ENCODE measurements around the gene UACA. TPM values are rescaled to one million over a fixed set of nuclear protein-coding genes. Genes with fewer than 3 reads are reported as not detected.

The UACA gene
- total RNA-seq, 2 experiments from 2014 or later = 2.4 to 2.8 TPM

- ChIA-PET CTCF (no interaction called here), POLR2A (no interaction called here)
- peaks cover 5% of the 10 kb centered on the region for H3K27me3 Mint-ChIP-seq
- no peaks in the 10 kb centered on the region for H3K36me3 Mint-ChIP-seq (ENCODE audit: low read depth)
- H3K27ac Mint-ChIP-seq = no peak overlapping the region
- H3K9me3 Mint-ChIP-seq = no peaks in the 10 kb centered on the region
- no peak for ATAC-seq
- no peak overlapping the region for H3K4me3 Mint-ChIP-seq
- peaks cover 13% of the 10 kb centered on the region for H3K4me1 Mint-ChIP-seq (ENCODE audit: low read depth)
- DNase-seq = no peak
- intact Hi-C loops (cut with micrococcal nuclease) = no loop called here
- TF ChIP-seq, protein P1, sequence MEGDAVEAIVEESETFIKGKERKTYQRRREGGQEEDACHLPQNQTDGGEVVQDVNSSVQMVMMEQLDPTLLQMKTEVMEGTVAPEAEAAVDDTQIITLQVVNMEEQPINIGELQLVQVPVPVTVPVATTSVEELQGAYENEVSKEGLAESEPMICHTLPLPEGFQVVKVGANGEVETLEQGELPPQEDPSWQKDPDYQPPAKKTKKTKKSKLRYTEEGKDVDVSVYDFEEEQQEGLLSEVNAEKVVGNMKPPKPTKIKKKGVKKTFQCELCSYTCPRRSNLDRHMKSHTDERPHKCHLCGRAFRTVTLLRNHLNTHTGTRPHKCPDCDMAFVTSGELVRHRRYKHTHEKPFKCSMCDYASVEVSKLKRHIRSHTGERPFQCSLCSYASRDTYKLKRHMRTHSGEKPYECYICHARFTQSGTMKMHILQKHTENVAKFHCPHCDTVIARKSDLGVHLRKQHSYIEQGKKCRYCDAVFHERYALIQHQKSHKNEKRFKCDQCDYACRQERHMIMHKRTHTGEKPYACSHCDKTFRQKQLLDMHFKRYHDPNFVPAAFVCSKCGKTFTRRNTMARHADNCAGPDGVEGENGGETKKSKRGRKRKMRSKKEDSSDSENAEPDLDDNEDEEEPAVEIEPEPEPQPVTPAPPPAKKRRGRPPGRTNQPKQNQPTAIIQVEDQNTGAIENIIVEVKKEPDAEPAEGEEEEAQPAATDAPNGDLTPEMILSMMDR (IDR thresholded peaks at IDR 0.05) = no peak
These were observed 9.0 kb upstream of the UACA start for GRCh38 chr15:70772402-70772801.

DNA sequence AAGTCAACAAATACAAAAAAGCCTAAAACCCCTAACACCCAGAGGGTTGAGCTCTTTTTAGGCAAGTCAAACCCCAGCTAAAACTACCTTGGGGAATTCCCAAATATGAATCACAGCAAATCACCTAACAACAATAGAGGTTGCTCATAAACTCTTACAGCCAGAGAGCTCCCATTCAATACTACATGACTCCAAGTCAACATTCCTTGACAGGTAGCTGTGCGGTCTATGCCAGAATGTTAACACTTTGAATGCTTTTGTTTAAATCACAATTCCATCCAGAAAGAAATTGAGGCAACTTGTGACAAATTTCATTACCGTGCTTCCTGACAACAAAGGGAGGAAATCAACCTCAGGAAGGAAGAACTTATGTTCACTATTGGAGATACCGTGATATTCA, 7.5 kb upstream of the UACA start:
- POLR2A ChIA-PET = no interaction called here
- Mint-ChIP-seq H3K4me3 (no peak overlapping the region), H3K36me3 (ENCODE audit: low read depth) (no peaks in the 10 kb centered on the region), H3K27ac (no peak overlapping the region), H3K9me3 (no peaks in the 10 kb centered on the region), H3K27me3 (peaks cover 5% of the 10 kb centered on the region), H3K4me1 (ENCODE audit: low read depth) (peaks cover 11% of the 10 kb centered on the region)
- CTCF ChIA-PET = interaction anchor here (1.0 kb wide), 1 partner anchor 48 kb away, joined by 7 read pairs; no protein-coding TSS in a partner anchor
- intact Hi-C loops (cut with micrococcal nuclease) = no loop called here
- DNase-seq (no peak), ATAC-seq (no peak)
- TF ChIP-seq, protein P1 (IDR thresholded peaks at IDR 0.05) = no peak

DNA sequence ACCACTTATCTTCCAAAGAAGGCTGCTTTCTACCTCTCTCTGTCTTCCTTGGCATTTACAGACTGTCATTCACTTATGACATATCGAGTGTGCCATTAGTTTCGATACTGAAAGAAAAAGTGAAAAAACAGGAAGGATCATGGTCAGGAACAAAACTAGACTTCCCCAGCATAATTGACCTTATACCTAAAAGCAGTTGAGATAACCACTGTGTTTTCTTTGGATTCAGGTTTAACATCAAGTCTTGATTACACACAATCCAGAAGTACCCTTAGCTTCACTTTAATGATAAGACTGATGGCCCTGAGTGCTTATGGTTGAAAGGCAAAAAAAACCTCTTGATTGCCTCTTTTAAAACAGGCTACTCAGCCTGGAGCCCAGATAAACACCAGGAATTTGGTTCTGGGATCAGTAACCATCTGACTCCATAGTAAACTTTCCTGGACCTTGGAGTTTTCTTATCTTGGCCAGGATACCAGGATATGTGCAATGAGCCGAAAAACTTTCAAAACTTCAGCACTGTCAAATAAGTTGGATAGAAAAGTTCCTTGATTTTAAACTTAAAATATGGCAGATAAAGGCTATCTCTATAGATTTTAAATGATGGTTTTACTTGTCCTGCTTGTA, 5.0 kb upstream of the UACA start:
- Mint-ChIP-seq H3K9me3 (no peaks in the 10 kb centered on the region), H3K27ac (no peak overlapping the region), H3K27me3 (peaks cover 19% of the 10 kb centered on the region), H3K36me3 (ENCODE audit: low read depth) (no peaks in the 10 kb centered on the region), H3K4me3 (no peak overlapping the region), H3K4me1 (ENCODE audit: low read depth) (peaks cover 15% of the 10 kb centered on the region)
- ChIA-PET POLR2A (interaction anchor here (0.5 kb wide), 1 partner anchor 237 kb away, joined by 3 read pairs; no protein-coding TSS in a partner anchor), CTCF (no interaction called here)
- TF ChIP-seq, protein P1 (IDR thresholded peaks at IDR 0.05) = no peak
- intact Hi-C loops (cut with micrococcal nuclease) = no loop called here
- no peak for DNase-seq
- no peak for ATAC-seq

DNA sequence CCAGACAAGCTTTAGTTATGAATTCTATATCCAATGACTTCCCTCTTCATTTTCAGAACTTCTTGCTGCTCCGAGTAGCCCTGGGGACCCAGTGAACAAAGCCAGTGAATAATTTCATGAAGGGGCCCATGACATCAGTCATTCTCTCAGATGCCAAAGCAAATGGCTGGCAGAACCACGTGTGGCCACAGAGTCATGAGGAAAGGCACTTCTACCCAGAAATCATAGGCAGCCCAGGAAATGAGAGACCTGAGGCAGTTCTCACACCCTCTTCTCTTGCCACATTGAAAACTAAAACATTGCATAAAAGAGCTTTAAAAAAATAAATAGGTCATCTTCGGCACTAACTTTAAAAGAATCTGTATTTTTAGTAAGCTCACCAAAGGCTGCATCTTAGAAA, 4.3 kb upstream of the UACA start:
- ChIA-PET POLR2A (interaction anchor here (0.5 kb wide), 2 partner anchors 53 to 236 kb away, joined by 3 to 4 read pairs; no protein-coding TSS in a partner anchor), CTCF (no interaction called here)
- H3K27me3 Mint-ChIP-seq = peaks cover 19% of the 10 kb centered on the region
- peak; percentile 21 for DNase-seq
- no peak for ATAC-seq
- H3K4me3 Mint-ChIP-seq = no peak overlapping the region
- H3K27ac Mint-ChIP-seq = no peak overlapping the region
- intact Hi-C loops (cut with micrococcal nuclease) = no loop called here
- H3K36me3 Mint-ChIP-seq (ENCODE audit: low read depth) = no peaks in the 10 kb centered on the region
- H3K4me1 Mint-ChIP-seq (ENCODE audit: low read depth) = peaks cover 15% of the 10 kb centered on the region
- no peaks in the 10 kb centered on the region for H3K9me3 Mint-ChIP-seq
- TF ChIP-seq, protein P1 (IDR thresholded peaks at IDR 0.05) = no peak

DNA sequence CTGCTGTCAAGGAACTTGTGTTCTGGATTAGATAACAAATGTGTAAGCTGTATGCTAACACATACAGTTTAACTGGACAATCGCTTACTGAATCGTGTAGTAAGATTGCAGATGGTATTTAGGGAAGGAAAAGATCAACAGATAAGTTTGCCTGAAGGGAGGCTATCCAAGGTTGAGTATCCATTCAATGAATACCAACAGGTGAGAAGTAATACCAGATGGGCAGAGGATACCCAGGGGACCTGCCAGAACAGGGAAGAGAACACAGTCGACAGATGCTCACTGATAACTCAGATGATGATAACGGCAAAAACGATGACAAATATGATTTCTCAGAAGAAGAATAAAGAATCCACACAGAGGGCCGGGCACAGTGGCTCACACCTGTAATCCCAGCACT, 3.2 kb upstream of the UACA start:
- TF ChIP-seq, protein P1 (IDR thresholded peaks at IDR 0.05) = no peak
- ATAC-seq (no peak), DNase-seq (no peak)
- POLR2A ChIA-PET = no interaction called here
- peaks cover 29% of the 10 kb centered on the region for H3K27me3 Mint-ChIP-seq
- H3K36me3 Mint-ChIP-seq (ENCODE audit: low read depth) = no peaks in the 10 kb centered on the region
- CTCF ChIA-PET = no interaction called here
- intact Hi-C loops (cut with micrococcal nuclease) = no loop called here
- no peaks in the 10 kb centered on the region for H3K9me3 Mint-ChIP-seq
- no peak overlapping the region for H3K27ac Mint-ChIP-seq
- H3K4me1 Mint-ChIP-seq (ENCODE audit: low read depth) = peaks cover 20% of the 10 kb centered on the region
- no peak overlapping the region for H3K4me3 Mint-ChIP-seq
